RPMI8226 (cell line): ENCODE results near the gene DNM3.

Experiments
- DNase-seq: peaks from one replicate; pipeline ENCODE4 v3.0.0-alpha.2; 2015

The DNM3 gene

DNA sequence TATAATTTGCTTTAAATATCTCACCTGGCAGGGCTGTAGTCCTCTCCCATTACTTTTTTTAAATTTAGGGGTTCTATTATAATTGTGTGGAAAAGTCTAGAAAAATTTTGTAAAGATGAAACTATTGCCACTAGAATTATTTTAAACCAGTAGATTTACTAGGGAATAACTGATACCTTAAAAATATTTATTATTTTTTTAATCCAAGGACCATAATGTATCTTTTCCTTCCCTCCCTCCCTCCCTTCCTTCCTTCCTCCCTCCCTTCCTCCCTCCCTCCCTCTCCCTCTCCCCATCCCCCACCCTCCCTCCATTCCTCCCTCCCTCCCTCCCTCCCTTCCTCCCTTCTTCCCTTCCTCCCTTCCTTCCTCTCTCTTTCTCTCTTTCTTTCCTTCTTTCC lies 90.5 kb downstream of the DNM3 start:
- no peak for DNase-seq

GRCh38 chr1:171934664-171935063 lies 93.4 kb downstream of the DNM3 start:
- no peak for DNase-seq

- DNase-seq, result no peak
Measured at GRCh38 chr1:171935086-171935485, 93.8 kb downstream of the DNM3 start.

DNA sequence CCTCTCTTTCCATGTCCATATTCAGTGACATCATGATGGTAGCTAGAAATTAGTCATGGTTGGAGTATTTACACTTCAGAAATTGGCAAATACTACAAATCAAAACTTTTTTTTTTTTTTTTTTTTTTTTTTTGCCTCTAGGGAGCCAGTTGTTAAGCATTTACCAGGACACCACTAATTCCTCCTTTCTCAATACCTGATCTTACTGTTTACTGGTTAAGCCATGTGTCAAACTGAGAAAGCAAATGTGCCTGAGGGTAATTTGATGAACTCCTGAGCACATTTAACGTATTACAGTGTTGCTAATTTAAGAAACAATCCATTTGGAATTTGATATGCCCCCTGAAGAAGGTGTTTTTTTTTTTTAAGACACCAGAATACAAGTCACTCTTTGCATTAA lies 94.4 kb downstream of the DNM3 start:
- no peak for DNase-seq

- no peak for DNase-seq
Measured at GRCh38 chr1:171937938-171938337, 96.6 kb downstream of the DNM3 start.

- no peak for DNase-seq
Measured at GRCh38 chr1:171939740-171940139, 98.4 kb downstream of the DNM3 start.

DNA sequence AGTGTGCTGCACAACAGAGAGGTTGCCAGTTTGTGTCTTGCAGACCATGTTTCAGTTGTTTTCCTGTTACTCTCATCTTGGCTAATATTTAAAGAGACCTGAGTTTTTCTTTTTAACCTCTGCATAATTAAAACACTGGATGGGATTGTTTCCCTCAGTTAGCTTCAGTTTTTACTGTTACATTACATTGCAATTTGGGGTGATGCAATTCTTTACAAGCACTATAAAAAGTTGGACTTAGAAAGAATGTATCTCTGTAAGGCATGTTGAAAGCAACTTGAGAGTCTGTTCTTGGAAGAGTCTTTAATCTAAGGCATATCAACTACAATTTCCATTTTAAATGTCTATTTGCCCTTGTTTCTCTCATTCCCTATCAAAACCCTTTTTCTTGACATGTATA lies 99.1 kb downstream of the DNM3 start:
- DNase-seq, result no peak

- DNase-seq, result no peak
Measured at GRCh38 chr1:171941920-171942319, 100.6 kb downstream of the DNM3 start.

- DNase-seq, result no peak
Measured at GRCh38 chr1:171943973-171944561, 102.8 kb downstream of the DNM3 start.

DNA sequence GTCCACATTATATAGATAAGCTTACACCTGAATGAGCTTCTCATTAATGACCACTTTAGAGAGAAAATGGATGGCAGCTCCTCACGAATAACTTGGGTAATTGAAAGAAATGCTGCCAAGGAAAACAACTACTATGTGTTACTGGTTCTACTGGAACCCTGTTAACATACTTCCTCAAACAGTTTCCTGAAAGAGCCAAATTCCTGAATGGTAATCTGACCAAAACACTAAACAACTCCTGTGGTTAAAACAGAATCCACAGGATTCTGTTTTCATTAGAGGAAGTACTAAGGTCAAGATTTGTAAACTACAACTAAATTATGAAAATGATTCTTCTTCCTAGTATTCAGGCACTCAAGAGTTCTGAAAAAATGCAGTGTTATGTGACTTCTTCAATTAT lies 107.2 kb downstream of the DNM3 start:
- no peak for DNase-seq

- no peak for DNase-seq
Measured at GRCh38 chr1:171949316-171949715, 108.0 kb downstream of the DNM3 start.

DNA sequence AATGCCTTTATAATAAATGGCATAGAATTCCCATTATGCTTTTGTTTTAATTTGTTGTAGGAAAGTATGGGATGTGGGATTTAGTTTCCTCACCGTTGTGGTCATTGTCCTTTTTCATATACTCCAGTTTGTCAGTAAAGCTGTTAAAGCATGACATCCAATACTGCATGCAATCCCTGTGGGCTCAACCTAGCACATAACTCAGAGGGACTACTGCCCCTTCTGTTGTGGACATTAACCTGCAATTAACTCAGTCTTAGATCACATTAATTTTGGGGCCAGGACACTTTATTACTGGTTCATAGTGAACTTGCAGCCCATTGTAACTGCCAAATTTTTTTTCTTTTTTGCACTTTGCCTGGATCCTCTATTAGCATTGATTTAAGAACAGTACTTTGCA lies 112.5 kb downstream of the DNM3 start:
- no peak for DNase-seq

DNA sequence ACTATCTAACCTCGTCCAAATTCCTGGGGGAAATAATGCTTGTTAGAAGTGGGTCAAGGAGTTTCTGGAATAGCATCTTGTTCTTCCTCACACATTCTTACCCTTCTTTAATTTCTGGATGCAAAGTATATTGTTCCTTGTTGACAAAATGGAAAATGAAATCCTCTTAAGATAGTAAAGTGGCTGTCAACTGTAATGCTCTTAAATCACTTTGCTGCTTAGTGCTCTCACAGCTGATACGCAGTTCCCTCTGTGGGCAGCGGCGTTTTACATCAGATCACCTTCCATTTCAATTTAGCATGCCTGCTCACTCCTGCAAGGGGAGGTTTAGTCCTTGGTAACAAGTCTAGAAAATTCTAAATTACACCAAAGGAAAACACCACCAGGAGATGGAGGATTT lies 113.1 kb downstream of the DNM3 start:
- no peak for DNase-seq

DNA sequence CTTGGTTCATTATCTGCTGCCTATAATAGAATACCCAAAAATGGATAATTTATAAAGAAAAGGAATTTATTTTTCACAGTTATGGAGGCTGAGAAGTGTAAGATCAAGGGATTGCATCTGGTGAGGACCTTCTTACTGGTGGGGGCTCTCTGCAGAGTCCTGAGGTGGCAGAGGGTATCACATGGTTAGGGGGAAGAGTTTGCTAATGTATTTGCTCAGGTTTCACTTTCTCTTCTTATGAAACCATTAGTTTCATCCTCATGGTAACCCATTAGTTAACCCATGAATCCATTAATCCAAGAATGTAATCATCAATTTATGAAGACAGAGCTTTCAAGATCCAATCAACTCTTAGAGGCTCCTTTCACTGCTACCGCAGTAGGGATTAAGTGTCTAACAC lies 120.6 kb downstream of the DNM3 start:
- no peak for DNase-seq

GRCh38 chr1:171963762-171964161 lies 122.5 kb downstream of the DNM3 start:
- no peak for DNase-seq

- no peak for DNase-seq
Measured at GRCh38 chr1:171965777-171966176, 124.5 kb downstream of the DNM3 start.

DNA sequence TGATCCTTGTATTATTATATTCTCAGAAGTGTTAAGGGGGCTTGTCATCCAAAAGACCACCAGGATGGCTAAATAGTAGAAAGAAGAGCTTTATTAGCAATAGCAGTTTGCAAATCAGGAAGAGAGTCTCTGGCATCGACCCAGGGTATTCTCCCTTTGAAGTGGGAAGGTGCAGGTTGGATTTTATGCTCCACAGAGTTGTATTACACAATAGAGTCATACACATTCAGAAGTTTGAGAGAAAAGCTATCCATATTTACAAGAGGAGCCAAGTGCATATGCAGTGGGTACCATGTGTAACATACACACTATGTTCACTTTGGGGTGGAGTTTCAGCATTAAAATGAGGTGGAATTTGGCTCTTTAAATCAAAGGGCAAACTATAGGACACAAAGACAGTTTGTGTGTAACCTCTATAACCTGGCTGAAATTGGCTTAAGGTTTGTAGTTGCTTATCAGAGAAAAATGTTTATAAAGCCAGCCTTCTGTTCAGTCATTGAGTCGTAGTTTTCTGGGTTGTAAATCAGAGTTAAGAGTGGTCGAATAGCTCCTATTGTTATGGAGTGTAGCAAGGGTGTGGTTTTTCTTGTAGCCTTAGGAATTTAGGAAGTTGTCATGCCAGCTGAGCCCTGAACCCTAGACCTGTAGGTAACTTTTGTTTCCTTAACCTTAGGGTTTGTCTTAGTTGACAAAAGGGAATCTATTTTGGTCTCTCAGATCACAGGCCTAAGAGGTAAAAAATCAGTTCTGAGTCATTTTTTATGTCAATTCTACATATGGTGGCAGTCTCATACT lies 125.3 kb downstream of the DNM3 start:
- DNase-seq, result no peak

GRCh38 chr1:171969226-171969625 lies 127.9 kb downstream of the DNM3 start:
- DNase-seq, result no peak

- DNase-seq, result no peak
Measured at GRCh38 chr1:171969813-171970212, 128.5 kb downstream of the DNM3 start.

DNA sequence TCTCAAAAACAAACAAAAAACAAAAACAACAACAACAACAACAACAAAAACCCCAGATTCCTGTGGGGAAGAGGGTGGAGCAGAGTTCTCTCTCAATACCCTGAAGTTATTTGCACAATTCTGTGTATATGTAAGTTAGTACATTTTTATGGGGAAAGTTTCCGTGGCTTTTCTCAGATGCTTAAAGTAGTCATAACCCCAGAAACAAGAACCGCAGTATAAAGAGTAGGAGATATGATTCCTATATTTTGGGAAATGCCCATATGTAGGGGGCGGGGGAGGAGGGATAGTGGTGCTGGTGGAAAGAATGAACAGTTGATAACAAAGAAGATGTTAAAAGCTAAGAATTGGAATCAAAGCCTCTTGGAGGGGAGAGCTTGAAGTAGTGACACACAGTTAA lies 131.5 kb downstream of the DNM3 start:
- no peak for DNase-seq

DNA sequence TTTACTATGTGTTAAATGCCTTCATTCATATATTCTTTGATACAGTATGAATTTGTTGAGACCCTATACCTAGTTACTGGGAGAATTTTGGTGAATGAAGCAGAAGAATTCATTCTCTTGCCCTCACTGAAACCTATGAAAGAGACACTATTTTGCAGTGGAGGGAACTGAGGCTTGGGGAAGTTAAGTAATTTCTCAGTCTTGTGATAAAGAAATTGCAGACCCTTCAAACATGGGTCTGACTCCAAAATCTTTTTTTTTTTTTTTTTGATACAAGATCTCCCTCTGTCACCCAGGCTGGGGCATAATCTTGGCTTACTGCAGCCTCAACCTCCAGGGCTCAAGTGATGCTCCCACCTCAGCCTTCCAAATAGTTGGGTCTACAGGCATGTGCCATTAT lies 132.1 kb downstream of the DNM3 start:
- no peak for DNase-seq

GRCh38 chr1:171981303-171981702 lies 140.0 kb downstream of the DNM3 start:
- no peak for DNase-seq

GRCh38 chr1:171983584-171983983 lies 142.3 kb downstream of the DNM3 start:
- no peak for DNase-seq

- no peak for DNase-seq
Measured at GRCh38 chr1:171984262-171984661, 143.0 kb downstream of the DNM3 start.
